ENCODE measurements around the gene CCL16. TPM values are rescaled to one million over a fixed set of nuclear protein-coding genes. Genes with fewer than 3 reads are reported as not detected.

CCL16 gene
- total and polyA plus RNA-seq, 2 of the 4 experiments (the other 2 are of a cell fraction) = not detected

DNA sequence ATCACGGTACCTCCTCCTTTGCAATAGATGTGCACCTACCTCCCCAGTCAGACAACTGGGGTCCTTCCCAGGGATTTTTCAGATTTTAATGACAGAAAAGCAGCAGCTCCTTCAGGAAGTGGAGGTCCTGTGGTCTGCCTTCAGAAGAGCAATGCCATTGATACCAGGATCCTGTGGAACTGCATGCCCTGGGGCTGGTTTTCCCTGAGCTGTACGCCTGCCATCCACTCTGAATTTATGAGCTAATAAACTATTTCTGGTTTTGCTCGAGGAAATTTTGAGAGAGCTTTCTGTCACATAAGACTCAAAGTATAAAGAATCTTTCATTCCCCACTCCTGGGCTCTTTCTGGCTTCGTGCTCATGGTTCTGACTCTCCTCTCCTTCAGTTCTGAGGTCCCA, 46.5 kb upstream of the CCL16 start:
- intact Hi-C loops (cut with micrococcal nuclease) = no loop called here
- in situ Hi-C loops (cut with MboI; ENCODE audit: low sequenced_read_pairs) = no loop called here

More for the DNA sequence above, 46.5 kb upstream of the CCL16 start:
- H3K79me1 ChIP-seq (ENCODE audit: low read depth in 1 of 2, low read length in 2 of 2) = no peaks in the 10 kb centered on the region
- 0% methylated on average over 1 of the region's 4 CpGs; no CpG with 5 or more reads in 1 of the 2 experiments for WGBS, 2 experiments (ENCODE audit: extremely low coverage in 2 of 2, insufficient read length in 1 of 2)
- ChIA-PET POLR2A (ENCODE audit: unreplicated experiment) (no interaction called here), CTCF (no interaction called here)
- no peak overlapping the region for H2AK5ac ChIP-seq (ENCODE audit: low read depth, low read length)
- no peaks in the 10 kb centered on the region for H4K20me1 ChIP-seq (ENCODE audit: insufficient read depth, low read length)
- H2AK9ac ChIP-seq (replicated peaks; ENCODE audit: low read depth, low read length, poor library complexity) = no peak overlapping the region
- no peak overlapping the region for H3K14ac ChIP-seq (replicated peaks; ENCODE audit: low read depth, low read length)
- H2BK5ac ChIP-seq (ENCODE audit: low read depth, low read length, poor library complexity, severe bottlenecking) = no peak overlapping the region
- no peak overlapping the region for H2BK120ac ChIP-seq (ENCODE audit: low read depth, low read length)
- H3K9me3 ChIP-seq (ENCODE audit: control insufficient read depth, insufficient read depth, low read length) = no peaks in the 10 kb centered on the region
- H2AFZ ChIP-seq (replicated peaks; ENCODE audit: low read length, poor library complexity) = no peak overlapping the region
- no peak for TF ChIP-seq MAZ (IDR thresholded peaks at IDR 0.05; ENCODE audit: borderline replicate concordance, low read depth, low read length)
- no peak for TF ChIP-seq RCOR1 (IDR thresholded peaks at IDR 0.05; ENCODE audit: insufficient replicate concordance, low read length)
- no peak for TF ChIP-seq RFX5 (IDR thresholded peaks at IDR 0.05; ENCODE audit: low read depth, low read length)
- TF ChIP-seq MXI1 (IDR thresholded peaks at IDR 0.05; ENCODE audit: borderline replicate concordance, low read depth, low read length) = no peak
- TF ChIP-seq BHLHE40 (IDR thresholded peaks at IDR 0.05; ENCODE audit: low read depth, low read length) = no peak
- no peak for TF ChIP-seq POLR2A (IDR thresholded peaks at IDR 0.05; ENCODE audit: low read depth, low read length)
- TF ChIP-seq, protein P1, sequence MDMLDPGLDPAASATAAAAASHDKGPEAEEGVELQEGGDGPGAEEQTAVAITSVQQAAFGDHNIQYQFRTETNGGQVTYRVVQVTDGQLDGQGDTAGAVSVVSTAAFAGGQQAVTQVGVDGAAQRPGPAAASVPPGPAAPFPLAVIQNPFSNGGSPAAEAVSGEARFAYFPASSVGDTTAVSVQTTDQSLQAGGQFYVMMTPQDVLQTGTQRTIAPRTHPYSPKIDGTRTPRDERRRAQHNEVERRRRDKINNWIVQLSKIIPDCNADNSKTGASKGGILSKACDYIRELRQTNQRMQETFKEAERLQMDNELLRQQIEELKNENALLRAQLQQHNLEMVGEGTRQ (IDR thresholded peaks at IDR 0.05; ENCODE audit: low read depth, low read length) = no peak
- TF ChIP-seq MAFK (IDR thresholded peaks at IDR 0.05; ENCODE audit: low read depth, low read length) = no peak
- TF ChIP-seq FOS (IDR thresholded peaks at IDR 0.05; ENCODE audit: low read depth, low read length) = no peak
- TF ChIP-seq, protein P2, sequence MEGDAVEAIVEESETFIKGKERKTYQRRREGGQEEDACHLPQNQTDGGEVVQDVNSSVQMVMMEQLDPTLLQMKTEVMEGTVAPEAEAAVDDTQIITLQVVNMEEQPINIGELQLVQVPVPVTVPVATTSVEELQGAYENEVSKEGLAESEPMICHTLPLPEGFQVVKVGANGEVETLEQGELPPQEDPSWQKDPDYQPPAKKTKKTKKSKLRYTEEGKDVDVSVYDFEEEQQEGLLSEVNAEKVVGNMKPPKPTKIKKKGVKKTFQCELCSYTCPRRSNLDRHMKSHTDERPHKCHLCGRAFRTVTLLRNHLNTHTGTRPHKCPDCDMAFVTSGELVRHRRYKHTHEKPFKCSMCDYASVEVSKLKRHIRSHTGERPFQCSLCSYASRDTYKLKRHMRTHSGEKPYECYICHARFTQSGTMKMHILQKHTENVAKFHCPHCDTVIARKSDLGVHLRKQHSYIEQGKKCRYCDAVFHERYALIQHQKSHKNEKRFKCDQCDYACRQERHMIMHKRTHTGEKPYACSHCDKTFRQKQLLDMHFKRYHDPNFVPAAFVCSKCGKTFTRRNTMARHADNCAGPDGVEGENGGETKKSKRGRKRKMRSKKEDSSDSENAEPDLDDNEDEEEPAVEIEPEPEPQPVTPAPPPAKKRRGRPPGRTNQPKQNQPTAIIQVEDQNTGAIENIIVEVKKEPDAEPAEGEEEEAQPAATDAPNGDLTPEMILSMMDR (conservative IDR thresholded peaks at IDR 0.05; ENCODE audit: low read depth, low read length) = no peak
- TF ChIP-seq, protein P3, sequence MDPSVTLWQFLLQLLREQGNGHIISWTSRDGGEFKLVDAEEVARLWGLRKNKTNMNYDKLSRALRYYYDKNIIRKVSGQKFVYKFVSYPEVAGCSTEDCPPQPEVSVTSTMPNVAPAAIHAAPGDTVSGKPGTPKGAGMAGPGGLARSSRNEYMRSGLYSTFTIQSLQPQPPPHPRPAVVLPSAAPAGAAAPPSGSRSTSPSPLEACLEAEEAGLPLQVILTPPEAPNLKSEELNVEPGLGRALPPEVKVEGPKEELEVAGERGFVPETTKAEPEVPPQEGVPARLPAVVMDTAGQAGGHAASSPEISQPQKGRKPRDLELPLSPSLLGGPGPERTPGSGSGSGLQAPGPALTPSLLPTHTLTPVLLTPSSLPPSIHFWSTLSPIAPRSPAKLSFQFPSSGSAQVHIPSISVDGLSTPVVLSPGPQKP (IDR thresholded peaks at IDR 0.05; ENCODE audit: borderline replicate concordance, low read depth, low read length) = no peak
- no peak for TF ChIP-seq CHD1 (IDR thresholded peaks at IDR 0.05; ENCODE audit: low read depth, low read length)
- no peak for TF ChIP-seq NFE2L2 (IDR thresholded peaks at IDR 0.05; ENCODE audit: low read depth, low read length)
- no peaks in the 10 kb centered on the region for H3K9me1 ChIP-seq (ENCODE audit: insufficient read depth, low read length)
- H3K23ac ChIP-seq (ENCODE audit: low read depth, low read length) = no peak overlapping the region
- no peak overlapping the region for H4K8ac ChIP-seq (ENCODE audit: low read depth in 2 of 2, low read length in 2 of 2)
- no peak overlapping the region for H2BK15ac ChIP-seq (ENCODE audit: low read depth, low read length)
- H4K91ac ChIP-seq (ENCODE audit: insufficient read depth, low read depth, low read length) = no peak overlapping the region
- dilution Hi-C loops (cut with HindIII; ENCODE audit: low sequenced_read_pairs, unreplicated experiment) = no loop called here
- no peak overlapping the region for H2BK20ac ChIP-seq (ENCODE audit: low read depth, low read length)
- no peak overlapping the region for H3K27ac ChIP-seq (ENCODE audit: insufficient read depth, low read length)
- ATAC-seq (ENCODE audit: low read depth) (no peak), DNase-seq (no peak)
- no peak overlapping the region for H3K4me2 ChIP-seq (ENCODE audit: low read depth, low read length)
- no peak overlapping the region for H4K5ac ChIP-seq (ENCODE audit: low read depth, low read length)
- H3K4ac ChIP-seq (ENCODE audit: low read depth, low read length) = no peak overlapping the region
- H3K9ac ChIP-seq (ENCODE audit: low read depth, low read length) = no peak overlapping the region
- H3K36me3 ChIP-seq (ENCODE audit: control insufficient read depth, insufficient read depth, low read length) = no peaks in the 10 kb centered on the region
- no peak overlapping the region for H3K56ac ChIP-seq (ENCODE audit: extremely low read depth, insufficient read depth, low read length)
- BruUV-seq (replicated peaks) = no TSS peak
- no peak overlapping the region for H3K18ac ChIP-seq (ENCODE audit: low read depth, low read length)
- H3K4me1 ChIP-seq (ENCODE audit: control insufficient read depth, insufficient read depth, low read length) = no peaks in the 10 kb centered on the region
- no peak overlapping the region for H3K4me3 ChIP-seq (ENCODE audit: insufficient read depth, low read depth, low read length)
- H3K27me3 ChIP-seq (ENCODE audit: control insufficient read depth, insufficient read depth, low read length) = no peaks in the 10 kb centered on the region
